SU-DHL-6 (cell line): ENCODE results near the gene LCNL1.

Experiments used
- CTCF ChIP-seq: fragments of 200-600 bp; sonication (generic); IDR thresholded peaks from one replicate; pipeline ENCODE4 v1.5.1; 2017; ENCODE audit warnings: antibody characterized with exemption, mild to moderate bottlenecking, low read length, moderate library complexity; ENCODE audit not compliant: insufficient read depth, poor library complexity, severe bottlenecking
- EZH2phosphoT487 ChIP-seq: fragments of 200-600 bp; sonication (generic), shearing (Covaris generic); conservative IDR thresholded peaks from 2 replicates; pipeline ENCODE4 v1.6.1; 2018; ENCODE audit warnings: mild to moderate bottlenecking, antibody characterized with exemption, low read length, moderate library complexity, mixed read lengths

- TF ChIP-seq CTCF (no peak), EZH2phosphoT487 (no peak)
Measured at GRCh38 chr9:136971746-136972145, 11.0 kb upstream of the LCNL1 start.
